ENCODE data around the gene ANO8. TPM values are rescaled to one million over a fixed set of nuclear protein-coding genes. Genes with fewer than 3 reads are reported as not detected.

Gene ANO8
- total RNA-seq, 1 experiment from 2014 or later: 18.6 TPM

DNA sequence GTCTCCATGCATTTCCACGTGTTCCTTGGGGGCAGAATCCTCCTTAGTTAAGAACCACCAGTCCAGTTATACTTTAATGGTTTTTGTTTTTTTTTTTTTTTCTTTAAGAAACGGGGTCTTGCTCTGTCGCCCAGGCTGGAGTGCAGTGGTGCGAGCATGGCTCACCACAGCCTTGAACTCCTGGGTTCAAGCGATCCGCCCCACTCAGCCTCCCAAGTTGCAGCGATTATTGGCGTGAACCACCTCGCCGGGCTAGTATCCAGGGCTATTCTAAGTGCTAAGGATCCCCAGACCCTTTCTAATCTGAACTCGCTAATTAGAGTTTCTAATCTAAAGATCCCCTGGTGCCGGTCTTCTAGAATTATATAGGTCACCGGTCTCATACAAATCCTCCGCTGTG is 41.0 kb downstream of the ANO8 start:
- TF ChIP-seq EZH2 (IDR thresholded peaks at IDR 0.05; ENCODE audit: borderline replicate concordance, low read depth, low read length, poor library complexity, severe bottlenecking): no peak
- TF ChIP-seq, protein P1, sequence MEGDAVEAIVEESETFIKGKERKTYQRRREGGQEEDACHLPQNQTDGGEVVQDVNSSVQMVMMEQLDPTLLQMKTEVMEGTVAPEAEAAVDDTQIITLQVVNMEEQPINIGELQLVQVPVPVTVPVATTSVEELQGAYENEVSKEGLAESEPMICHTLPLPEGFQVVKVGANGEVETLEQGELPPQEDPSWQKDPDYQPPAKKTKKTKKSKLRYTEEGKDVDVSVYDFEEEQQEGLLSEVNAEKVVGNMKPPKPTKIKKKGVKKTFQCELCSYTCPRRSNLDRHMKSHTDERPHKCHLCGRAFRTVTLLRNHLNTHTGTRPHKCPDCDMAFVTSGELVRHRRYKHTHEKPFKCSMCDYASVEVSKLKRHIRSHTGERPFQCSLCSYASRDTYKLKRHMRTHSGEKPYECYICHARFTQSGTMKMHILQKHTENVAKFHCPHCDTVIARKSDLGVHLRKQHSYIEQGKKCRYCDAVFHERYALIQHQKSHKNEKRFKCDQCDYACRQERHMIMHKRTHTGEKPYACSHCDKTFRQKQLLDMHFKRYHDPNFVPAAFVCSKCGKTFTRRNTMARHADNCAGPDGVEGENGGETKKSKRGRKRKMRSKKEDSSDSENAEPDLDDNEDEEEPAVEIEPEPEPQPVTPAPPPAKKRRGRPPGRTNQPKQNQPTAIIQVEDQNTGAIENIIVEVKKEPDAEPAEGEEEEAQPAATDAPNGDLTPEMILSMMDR (conservative IDR thresholded peaks at IDR 0.05; ENCODE audit: low read depth, low read length): no peak
- no peak for DNase-seq (ENCODE audit: low spot score)
- no peak overlapping the region for H3K27ac ChIP-seq (ENCODE audit: low read depth, low read length, poor library complexity, severe bottlenecking)
- ChIA-PET POLR2A (ENCODE audit: low non-redundant PET) (no interaction called here), CTCF (interaction anchor here (0.7 to 0.8 kb wide), 2 partner anchors 13 to 93 kb away, joined by 4 to 9 read pairs; no protein-coding TSS in a partner anchor)
- intact Hi-C loops (cut with micrococcal nuclease; ENCODE audit: unreplicated experiment): loop anchor here (1.0 kb wide), 1 partner anchor 93 kb away; no protein-coding TSS in a partner anchor
- peaks cover 8% of the 10 kb centered on the region for H3K4me1 ChIP-seq (ENCODE audit: insufficient read depth, low read length, poor library complexity, severe bottlenecking)
- TSS peak; percentile 60 for BruUV-seq (replicated peaks)
- H3K27me3 ChIP-seq (replicated peaks; ENCODE audit: insufficient read depth, low read depth, low read length, poor library complexity): no peaks in the 10 kb centered on the region
- H3K9me3 ChIP-seq (ENCODE audit: low read depth, low read length, poor library complexity, severe bottlenecking): no peaks in the 10 kb centered on the region
- H3K4me3 ChIP-seq (ENCODE audit: low read depth, low read length, poor library complexity, severe bottlenecking): no peak overlapping the region
- peaks cover 14% of the 10 kb centered on the region for H3K36me3 ChIP-seq (ENCODE audit: insufficient read depth, low read length, poor library complexity, severe bottlenecking)

- TF ChIP-seq, protein P1 (conservative IDR thresholded peaks at IDR 0.05; ENCODE audit: low read depth, low read length): peak; percentile 77
- no peak for TF ChIP-seq EZH2 (IDR thresholded peaks at IDR 0.05; ENCODE audit: borderline replicate concordance, low read depth, low read length, poor library complexity, severe bottlenecking)
- Histone ChIP-seq H3K27me3 (replicated peaks; ENCODE audit: insufficient read depth, low read depth, low read length, poor library complexity) (no peaks in the 10 kb centered on the region), H3K9me3 (ENCODE audit: low read depth, low read length, poor library complexity, severe bottlenecking) (no peaks in the 10 kb centered on the region), H3K4me3 (ENCODE audit: low read depth, low read length, poor library complexity, severe bottlenecking) (peak overlapping the region; percentile 54), H3K4me1 (ENCODE audit: insufficient read depth, low read length, poor library complexity, severe bottlenecking) (peaks cover 8% of the 10 kb centered on the region), H3K36me3 (ENCODE audit: insufficient read depth, low read length, poor library complexity, severe bottlenecking) (peaks cover 8% of the 10 kb centered on the region), H3K27ac (ENCODE audit: low read depth, low read length, poor library complexity, severe bottlenecking) (peak overlapping the region; percentile 21)
- DNase-seq (ENCODE audit: low spot score): peak; percentile 95
- BruUV-seq (replicated peaks): no TSS peak
- ChIA-PET CTCF (interaction anchor here (0.7 to 0.8 kb wide), 2 partner anchors 14 to 94 kb away, joined by 4 to 9 read pairs; no protein-coding TSS in a partner anchor), POLR2A (ENCODE audit: low non-redundant PET) (no interaction called here)
- intact Hi-C loops (cut with micrococcal nuclease; ENCODE audit: unreplicated experiment): loop anchor here (1.0 kb wide), 1 partner anchor 94 kb away; no protein-coding TSS in a partner anchor
Observed at GRCh38 chr19:17292301-17293074, 42.2 kb downstream of the ANO8 start.

DNA sequence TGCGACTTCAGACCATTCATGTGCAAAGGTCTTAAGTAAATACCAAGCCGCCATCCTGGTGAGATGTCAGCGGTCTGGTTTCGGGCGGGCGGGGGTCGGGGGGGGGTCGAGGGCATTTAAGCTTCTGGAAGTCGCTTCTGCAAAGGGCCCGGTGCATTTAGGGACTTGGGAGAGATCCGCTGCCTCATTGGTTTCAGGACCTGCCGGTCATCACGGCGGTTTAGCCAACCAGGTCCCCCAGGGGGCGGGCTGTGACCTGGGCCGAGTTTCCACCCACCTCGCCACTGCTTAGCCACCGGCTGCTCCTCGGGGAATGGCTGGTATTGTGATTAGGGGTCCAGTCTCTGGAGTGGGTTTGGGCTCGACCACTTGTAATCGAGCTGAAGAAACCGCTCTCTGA is 45.2 kb downstream of the ANO8 start:
- intact Hi-C loops (cut with micrococcal nuclease; ENCODE audit: unreplicated experiment): loop anchor here (10.0 kb wide), 1 partner anchor 515 kb away; no protein-coding TSS in a partner anchor
- Histone ChIP-seq H3K27ac (ENCODE audit: low read depth, low read length, poor library complexity, severe bottlenecking) (no peak overlapping the region), H3K9me3 (ENCODE audit: low read depth, low read length, poor library complexity, severe bottlenecking) (no peaks in the 10 kb centered on the region), H3K4me3 (ENCODE audit: low read depth, low read length, poor library complexity, severe bottlenecking) (no peak overlapping the region), H3K36me3 (ENCODE audit: insufficient read depth, low read length, poor library complexity, severe bottlenecking) (peaks cover 3% of the 10 kb centered on the region), H3K27me3 (replicated peaks; ENCODE audit: insufficient read depth, low read depth, low read length, poor library complexity) (no peaks in the 10 kb centered on the region), H3K4me1 (ENCODE audit: insufficient read depth, low read length, poor library complexity, severe bottlenecking) (peaks cover 8% of the 10 kb centered on the region)
- ChIA-PET POLR2A (ENCODE audit: low non-redundant PET) (interaction anchor here (0.6 kb wide), 1 partner anchor 408 kb away, joined by 3 read pairs; no protein-coding TSS in a partner anchor), CTCF (interaction anchor here (0.6 kb wide), 1 partner anchor 176 kb away, joined by 7 read pairs; no protein-coding TSS in a partner anchor)
- no peak for DNase-seq (ENCODE audit: low spot score)
- TF ChIP-seq, protein P1 (conservative IDR thresholded peaks at IDR 0.05; ENCODE audit: low read depth, low read length): no peak
- no peak for TF ChIP-seq EZH2 (IDR thresholded peaks at IDR 0.05; ENCODE audit: borderline replicate concordance, low read depth, low read length, poor library complexity, severe bottlenecking)
- no TSS peak for BruUV-seq (replicated peaks)
